Measurements from ENCODE around the gene ILKAP.

The ILKAP gene

DNA sequence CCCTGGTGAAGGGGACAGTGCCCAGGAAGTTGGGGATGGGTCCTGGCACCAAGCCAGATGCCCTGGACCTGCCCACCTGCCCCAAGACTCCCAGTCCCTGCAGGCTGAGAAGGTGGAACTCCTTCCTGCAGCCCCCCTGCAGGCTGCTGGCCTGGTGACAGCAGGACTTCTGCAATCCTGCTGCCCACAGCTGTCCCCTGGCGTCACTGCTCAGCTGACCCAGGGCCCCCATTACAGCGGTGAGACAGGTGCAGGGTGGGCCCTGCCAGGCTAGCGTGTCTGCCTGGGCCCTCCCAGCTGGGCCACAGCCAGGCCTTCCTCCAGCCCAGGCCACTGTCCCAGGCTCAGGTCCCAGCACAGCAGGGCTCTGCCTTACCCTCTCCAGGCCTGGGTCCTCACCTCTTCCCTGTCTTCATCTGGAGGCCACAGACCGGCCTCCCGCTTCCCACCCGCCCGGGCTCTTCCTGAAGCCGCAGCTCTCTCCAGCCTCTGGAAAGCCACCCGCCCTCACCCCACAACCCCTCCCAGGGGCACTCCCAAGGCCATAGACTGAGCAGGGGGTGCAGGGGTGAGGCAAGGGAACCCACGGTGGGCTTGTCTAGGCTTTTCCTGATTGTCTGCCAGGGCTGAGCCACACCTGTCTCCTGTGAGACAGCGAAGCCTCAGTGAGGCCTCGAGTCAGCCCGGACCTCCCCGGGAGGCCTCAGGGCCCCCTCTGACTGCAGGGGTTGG is 53.5 kb downstream of the ILKAP start:
- no peak for DNase-seq

DNA sequence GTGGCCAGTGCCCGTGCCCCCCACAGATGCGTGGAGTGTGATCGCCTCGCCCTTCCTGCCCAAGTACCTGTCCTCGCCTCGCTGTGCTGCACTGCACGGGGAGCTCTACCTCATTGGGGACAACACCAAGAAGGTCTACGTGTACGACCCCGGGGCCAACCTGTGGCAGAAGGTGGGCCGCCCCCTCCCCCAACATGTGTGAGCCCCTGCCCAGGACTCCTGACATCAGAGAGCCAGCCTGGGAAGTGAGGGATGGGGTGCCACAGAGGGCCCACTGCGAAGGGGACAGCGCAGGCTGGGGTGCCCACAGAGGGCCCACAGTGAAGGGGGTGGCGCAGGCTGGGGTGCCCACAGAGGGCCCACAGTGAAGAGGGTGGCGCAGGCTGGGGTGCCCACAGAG is 54.5 kb downstream of the ILKAP start:
- no peak for DNase-seq

DNA sequence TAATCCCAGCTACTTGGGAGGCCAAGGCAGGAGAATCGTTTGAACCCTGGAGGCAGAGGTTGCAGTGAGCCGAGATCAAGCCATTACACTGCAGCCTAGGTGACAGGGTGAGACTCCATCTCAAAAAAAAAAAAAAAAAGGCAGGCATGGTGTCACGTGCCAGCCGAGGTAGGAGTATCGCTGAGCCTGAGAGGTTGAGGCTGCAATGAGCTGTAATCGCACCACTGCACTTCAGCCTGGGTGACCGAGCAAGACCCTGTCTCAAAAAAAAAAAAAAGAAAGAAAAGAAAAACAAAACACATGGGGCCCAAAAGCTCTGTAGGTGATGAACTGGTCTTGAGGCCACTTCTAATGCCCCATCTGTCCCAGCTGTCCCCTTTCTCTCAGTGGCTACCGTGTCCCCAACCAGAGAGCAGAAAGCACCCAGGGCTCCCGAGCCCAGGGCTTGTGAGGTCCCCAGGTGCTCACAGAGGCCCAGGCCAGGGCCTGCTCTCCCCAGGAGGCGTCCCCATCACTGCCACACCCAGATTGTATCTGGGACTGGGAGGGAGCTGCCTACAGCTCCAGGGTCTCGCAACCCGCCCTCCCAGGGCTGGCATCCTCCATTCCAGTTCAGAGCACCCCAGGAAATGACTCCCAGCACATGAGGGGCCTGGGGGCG is 56.5 kb downstream of the ILKAP start:
- no peak for DNase-seq

DNA sequence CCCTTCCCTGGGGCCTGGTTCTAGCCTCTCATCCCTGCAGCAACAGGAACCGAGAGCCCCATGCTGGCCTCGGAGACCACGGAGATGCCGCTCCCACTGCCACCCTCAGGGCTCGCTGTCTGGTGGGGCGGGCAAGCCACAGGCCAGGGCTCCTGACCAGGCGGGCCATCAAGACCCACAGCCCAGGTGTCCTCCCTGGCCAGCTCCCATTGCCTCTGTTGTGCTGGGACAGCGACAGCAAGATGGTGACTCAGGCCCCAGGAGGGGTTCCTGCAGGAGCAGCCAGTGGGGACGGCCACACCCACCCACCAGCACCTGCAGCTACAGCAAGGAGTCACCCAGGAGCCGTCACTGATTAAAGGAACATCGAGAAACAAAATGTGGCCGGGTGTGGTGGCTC is 57.6 kb downstream of the ILKAP start:
- DNase-seq, result no peak

DNA sequence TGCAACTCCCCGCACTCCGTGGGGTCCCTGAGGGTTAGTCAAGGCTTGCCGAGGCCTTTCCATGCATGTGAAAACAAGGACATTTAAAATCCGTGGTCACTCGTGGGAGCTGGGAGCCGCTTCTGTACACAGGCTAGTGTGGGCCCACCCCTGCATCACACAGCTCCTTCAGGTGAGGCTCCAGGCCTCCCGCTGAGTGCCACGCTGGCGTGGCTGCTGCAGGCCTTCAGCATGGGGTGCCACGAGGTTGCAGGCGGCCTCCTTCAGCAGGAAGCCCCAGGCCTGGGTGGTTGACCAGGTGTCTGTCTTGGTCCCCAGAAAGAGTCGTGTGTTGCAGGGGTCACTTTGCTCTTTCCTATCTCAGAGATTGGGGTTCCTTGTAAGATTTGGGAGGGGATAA is 58.4 kb downstream of the ILKAP start:
- DNase-seq, result no peak

DNA sequence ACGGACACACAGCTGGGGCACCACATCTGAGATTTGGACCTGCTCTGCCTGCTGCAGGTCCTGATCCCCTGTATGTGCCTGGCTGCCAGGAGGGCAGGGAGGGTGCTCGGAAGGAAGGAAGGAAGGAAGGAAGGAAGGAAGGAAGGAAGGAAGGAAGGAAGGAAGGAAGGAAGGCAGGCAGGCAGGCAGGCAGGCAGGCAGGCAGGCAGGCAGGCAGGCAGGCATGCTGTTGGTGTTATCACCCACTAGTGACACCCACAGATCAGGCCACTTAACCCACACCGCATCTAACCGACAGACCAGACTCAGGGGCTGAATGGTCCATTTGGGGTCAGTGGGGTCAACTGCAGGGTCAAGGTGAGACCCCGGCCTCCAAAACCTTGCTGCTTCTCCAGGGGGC is 59.2 kb downstream of the ILKAP start:
- DNase-seq, result no peak

DNA sequence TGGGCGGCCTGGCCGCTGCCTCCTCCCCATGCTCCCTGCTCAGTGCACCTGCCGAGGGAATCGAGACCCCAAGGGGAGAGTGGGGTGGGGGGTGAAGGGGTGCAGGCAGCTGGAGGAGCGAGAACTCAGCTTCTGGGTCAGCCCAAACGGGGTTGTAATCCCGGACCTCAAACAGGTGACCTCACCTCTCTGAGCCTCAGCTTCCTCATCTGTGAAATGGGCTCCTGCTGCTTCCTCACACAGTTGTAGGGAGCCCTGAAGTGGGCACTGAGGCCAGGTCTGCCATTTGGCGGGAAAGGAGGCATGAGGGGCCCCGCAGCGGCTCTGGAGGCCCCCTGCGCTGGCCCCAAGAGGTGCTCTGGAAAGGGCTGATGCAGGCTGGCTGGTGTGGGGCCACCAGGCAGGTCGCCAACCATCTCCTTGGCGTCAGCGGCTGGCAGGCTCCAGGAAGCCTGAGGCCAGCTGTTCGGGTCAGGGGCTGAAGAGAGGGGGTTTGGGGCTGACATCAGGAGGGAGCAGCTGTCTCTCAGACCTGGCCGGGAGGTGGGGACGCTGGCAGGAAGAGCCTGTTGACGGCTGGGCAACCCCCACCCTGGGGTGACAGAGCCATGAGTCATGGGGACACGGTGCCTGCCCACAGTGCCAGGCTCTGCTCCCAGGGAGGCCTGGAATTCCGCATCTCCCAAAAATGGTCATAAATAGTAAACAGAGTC is 60.1 kb downstream of the ILKAP start:
- DNase-seq, result no peak

DNA sequence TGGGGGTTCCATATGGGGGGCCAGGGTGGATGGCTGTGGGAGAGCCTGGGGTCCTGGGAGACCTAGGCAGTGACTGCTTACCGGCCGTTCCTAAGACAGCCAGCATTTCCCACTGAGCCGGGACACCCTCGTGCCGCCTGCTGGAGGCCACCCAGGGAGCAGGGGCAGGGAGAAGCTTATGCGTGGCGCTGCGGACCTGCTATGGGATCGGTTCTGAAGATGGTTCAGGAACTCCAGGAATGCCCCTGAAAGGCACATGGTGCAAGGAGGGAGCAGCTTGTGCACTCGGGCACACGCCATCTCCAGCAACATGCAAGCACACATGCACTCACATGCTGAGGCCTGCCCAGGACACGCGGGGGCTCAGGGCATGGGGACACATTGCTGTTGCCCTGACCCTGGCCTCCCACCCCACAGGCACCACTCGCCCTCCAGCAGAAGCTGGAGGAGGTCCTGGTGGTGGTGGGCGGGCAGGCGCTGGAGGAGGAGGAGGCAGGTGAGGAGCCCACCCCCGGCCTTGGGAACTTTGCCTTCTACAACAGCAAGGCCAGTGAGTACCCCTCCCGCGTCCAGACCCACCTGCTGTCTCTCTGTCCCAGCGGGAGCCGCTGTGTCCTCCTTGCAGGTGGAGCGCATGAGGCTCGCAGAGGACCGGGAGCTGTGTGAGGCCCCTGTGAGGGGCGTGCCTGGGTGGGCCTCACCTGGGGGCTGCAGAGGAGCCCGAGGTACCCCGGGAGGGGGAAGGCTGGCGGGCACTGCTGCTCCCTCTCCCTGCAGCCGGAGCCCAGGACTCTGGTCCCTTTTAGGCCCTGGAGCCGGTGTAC is 60.9 kb downstream of the ILKAP start:
- no peak for DNase-seq

DNA sequence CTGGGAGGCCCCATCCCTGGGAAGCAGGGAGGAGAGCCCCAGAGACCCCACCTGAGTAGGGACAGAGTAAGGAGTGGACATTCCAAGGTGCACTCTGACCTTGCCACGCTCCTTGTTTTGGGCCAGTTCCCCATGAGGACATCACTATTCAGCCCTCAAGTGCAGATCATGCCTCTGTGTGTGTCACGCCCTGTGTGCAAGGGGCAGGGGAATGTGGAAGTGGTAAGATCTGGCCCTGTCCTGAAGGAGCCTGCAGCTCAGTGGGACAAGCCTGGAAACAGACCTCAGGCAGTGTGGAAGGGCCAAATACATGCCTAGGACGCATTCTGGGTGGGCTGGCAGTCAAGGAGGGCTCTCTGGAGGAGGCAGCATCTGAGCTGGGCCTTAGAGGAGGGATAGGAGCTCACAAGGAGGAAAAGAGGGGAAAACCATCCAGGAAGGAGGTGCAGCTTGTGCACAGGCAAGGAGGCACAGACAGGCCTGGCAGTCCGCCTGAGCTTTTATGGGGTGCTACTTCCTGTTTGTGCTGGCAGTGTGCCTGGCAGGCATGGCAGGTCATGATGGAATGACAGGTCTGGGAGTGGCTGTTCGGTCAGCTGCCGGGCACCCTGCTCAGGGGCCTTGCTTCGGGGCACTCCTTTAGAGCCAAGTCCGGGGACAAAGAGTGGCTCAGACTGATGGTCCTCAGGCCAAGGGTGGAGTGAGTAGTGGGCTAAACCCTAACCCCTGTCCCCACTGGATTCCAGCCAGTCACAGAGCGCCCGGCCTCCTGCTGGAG is 61.8 kb downstream of the ILKAP start:
- DNase-seq, result no peak

DNA sequence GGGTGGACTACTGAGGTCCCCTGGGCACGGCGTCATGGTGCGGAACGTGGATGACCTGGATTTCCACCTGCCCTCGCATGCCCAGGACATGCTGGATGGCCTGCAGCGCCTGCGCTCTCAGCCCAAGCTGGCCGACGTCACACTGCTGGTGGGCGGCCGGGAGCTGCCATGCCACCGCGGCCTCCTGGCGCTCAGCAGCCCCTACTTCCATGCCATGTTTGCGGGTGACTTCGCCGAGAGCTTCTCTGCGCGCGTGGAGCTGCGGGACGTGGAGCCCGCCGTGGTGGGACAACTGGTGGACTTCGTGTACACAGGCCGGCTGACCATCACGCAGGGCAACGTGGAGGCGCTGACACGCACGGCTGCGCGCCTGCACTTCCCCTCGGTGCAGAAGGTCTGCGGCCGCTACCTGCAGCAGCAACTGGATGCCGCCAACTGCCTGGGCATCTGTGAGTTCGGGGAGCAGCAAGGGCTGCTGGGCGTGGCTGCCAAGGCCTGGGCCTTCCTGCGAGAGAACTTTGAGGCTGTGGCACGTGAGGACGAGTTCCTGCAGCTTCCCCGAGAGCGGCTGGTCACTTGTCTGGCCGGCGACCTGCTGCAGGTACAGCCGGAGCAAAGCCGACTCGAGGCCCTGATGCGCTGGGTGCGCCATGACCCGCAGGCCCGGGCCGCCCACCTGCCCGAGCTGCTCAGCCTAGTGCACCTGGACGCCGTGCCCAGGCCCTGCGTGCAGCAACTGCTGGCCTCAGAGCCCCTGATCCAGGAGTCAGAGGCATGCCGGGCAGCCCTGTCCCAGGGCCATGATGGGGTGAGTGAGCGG is 62.6 kb downstream of the ILKAP start:
- DNase-seq, result no peak

DNA sequence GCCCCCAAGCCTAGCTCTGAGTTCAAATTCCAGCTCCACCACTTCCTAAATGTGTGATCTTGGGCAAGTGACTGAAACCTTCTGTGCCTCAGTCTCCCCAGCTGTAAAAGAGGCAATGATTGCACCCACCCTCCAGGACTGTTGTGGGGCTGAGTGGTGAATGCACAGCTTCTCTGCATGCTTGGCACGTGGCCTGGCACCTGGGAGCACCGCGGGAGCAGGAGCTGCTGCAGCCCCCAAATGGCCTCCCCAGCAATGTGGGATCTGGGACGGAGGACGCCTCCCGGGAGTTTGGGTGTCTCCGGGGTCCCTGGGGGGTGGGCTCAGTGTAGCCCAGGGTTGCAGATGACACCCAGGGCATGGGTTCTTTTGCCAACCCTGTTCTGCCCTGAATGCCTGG is 63.5 kb downstream of the ILKAP start:
- no peak for DNase-seq

DNA sequence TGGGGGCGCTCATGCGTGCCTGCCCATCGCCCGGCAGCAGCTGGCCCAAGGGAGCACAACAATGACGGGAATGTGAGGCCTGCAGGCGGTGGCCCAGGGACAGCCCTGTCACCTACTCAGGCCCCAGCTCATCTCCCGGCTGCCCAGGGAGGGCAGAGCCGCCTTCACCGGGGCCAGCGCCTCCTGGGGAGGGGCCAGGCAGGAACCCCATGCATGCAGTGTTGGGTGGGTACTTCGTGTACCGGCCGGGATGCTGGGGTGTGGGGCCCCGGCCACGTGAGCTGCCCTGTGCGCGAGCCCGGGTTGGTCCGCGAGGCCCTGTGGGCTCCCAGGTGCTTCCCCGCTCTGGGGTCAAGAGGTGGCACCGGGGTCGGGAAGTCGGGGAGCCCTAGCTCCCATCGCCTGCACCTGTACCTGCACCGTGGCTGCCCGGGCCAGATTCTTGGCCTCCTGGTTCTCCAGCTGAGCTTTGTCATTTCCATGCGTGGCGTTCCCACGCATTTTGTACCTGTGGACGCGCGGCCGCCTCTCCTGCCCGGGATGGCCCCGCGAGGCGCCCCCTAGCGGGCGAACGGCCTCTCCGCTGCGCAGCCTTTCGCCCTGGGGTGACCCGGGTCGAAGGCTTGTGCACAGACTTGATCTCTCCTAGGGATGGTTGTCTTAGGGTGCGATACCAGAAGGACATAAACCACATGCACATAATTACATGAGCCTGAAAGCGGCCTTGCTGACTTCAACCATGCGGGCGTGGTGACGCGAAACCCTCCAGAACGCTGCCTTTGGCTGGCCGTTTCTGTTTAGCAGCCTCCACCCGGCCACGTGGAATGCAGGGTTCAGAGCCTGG is 64.1 kb downstream of the ILKAP start:
- no peak for DNase-seq

DNA sequence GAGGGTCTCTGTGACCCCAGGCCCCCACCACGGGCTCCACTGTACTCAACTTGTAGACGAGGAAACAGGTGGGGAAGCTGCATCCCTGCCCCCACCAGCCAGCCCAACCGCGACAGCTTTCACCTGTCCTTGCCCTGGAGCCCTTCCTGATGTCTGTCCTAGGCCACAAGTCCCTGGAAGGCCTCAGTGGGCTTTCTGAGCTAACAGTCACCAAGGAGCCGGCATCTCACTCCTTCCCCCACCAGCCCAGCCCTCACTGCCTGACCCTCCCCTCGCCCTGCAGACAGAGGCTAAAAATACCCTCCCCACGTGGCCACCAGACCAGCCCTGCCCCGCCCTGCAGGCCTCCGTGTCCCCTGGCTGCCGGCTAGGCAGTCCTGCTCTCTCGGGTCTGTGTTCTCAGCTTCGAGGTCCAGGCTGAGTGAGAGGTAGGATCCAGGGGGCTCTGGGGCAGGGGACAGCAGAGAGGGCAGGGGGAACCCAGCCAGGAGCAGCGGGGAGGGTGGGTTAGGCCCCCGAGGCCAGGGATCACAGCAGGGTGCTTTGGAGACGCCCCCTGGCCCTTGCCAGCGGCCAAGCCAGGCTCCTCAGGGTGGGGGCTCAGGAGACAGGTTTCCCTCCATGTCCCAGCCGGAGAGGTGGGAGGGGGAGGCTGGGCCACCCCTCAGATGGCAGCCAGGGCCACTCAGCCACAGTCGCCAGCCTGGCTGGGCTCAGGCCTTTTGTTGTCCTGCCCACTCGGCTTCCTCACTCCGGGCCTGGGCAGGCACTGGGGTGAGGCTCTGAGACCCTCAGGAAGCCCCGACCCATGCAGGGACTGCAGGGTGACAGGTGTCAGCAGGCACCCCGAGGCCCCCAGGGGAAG is 64.9 kb downstream of the ILKAP start, which contains the start of gene KLHL30:
TSS of gene KLHL30 (plus strand) at position 338 of the 865 bp plus-strand sequence. CDS start 2,087 bp downstream, outside the sequence.
- no peak for DNase-seq

DNA sequence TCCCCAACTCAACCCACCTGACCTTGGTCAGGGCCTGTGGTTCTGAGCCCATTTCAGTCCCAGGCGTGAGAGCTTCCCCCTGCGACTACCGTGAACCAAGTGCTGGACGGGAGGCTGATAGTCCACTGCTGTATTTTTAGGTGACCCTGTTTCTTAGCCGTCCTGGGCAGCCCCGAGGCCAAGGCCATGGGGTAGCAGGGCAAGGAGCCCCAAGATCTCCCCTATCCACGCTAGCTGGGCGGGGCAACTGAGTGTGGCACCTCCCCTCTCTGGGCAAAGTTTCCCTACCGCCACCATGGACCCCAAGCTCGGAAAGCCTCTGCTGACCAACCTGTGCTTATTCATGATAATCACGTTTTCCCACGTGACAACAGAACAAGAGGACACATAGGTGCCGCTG is 65.6 kb downstream of the ILKAP start:
- no peak for DNase-seq

DNA sequence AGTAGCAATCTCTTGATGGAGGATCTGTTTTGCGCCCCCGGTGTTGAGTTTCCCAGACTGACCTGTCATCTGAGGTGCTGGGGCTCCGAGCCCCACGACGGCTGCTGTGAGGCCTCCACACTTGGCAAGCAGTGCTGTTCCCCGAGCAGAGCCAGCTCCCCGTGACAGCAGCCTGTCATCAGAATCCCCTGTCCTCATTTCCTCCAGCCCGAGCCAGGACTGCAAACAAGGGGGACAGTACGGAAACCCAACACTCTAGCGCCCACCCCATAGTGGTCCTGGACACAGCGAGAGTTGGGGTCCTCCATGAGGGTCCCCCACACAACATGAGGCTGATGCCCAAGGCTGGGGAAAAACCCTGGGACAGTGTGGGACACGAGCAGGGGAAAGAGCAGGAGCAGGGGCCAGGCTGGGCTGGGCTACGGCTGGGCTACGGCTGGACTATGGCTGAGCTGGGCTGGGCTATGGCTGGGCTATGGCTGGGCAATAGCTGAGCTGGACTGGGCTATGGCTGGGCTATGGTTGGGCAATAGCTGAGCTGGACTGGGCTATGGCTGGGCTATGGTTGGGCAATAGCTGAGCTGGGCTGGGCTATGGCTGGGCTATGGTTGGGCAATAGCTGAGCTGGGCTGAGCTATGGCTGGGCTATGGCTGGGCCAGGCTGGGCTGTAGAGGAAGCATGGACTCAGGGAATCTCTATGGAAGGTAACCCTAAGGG is 66.5 kb downstream of the ILKAP start:
- DNase-seq, result no peak

DNA sequence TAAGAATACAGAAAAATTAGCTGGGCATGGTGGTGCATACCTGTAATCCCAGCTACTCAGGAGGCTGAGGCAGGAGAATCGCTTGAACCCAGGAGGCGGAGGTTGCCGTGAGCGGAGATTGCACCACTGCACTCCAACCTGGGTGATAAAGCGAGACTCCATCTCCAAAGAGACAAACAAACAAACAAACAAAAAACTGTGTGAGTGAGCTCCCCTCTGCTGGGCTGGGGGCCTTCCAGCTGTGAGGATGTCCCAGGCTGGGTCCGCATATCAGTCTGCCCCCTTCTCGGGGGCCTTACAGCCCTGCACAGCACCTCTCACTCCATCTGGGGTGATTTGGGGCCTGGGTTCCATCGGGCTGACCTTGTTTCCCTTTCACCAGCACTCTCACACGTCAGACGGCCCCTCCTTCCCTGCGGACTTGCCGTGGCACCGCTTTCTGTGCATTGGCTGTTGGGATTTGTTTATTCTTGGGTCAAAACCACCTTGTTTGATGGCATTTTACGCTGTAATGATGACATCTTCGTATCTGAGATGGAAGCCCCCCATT is 67.8 kb downstream of the ILKAP start:
- no peak for DNase-seq

DNA sequence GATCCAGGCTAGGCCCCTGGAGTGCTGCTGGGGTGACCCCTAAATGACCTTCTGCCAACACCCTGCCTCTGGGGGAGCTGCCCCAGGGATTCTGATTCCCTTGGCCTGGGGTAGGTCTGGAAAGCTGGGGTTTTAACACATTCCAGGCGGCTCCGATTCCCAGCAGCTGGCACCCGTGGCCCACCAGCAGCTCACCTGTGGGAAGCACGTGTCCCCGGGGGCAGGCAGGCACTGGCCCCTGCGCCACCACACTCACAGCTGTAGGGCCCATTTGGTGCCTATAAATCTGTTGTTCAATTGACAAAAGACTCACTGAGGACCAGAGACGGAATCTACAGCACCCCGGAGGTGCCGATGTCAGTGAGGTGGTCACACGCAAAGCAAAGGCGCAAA is 69.1 kb downstream of the ILKAP start:
- no peak for DNase-seq

Data from DMS79 (cell line).